RPMI8226 (cell line): Measurements from ENCODE around the gene COX4I1.
A peak's percentile ranks its signal among the peaks of the same experiment; 100 is the strongest.
"Not testable (repeated sequence)": the region's sequence is repeated elsewhere in the genome, so short reads cannot be mapped to it uniquely, and the experiment has no call there.

Experiments
- DNase-seq: peaks from one replicate; pipeline ENCODE4 v3.0.0-alpha.2; 2015

COX4I1 gene

DNA sequence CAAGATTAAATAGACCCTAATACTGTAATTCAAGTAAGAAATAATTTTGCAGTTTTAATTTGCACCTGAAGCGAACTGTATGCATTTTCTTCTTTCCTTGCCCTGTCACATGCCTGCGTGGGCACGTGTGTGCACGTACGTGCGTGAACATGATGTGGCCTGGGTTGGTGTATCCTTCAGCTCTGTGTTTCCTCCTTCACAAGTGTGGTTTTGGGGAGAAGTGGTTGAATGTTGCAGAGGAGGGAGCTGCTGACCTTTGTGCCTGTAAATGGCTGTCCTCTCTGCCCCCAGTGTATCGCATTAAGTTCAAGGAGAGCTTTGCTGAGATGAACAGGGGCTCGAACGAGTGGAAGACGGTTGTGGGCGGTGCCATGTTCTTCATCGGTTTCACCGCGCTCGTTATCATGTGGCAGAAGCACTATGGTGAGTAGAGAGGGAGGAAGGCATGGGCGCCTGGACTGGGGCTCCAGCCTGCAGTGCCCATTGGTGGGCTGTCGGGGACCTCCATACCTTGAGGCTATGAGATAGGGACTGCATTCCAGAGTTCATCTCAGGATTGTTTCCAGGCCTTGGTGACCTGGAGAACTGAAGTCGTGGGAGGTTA, 6.0 kb downstream of the COX4I1 start:
- no peak for DNase-seq

DNA sequence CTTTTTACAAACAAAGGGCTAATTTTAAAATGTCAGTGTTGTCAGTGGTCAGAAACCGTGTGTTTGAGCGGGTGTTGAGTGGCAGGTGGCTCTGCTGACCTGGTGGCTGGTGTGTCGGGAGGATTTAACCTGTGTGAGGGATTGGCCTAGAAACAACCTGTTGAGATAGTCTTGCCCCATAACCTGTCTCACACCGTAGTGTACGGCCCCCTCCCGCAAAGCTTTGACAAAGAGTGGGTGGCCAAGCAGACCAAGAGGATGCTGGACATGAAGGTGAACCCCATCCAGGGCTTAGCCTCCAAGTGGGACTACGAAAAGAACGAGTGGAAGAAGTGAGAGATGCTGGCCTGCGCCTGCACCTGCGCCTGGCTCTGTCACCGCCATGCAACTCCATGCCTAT, 7.0 kb downstream of the COX4I1 start:
- no peak for DNase-seq

DNA sequence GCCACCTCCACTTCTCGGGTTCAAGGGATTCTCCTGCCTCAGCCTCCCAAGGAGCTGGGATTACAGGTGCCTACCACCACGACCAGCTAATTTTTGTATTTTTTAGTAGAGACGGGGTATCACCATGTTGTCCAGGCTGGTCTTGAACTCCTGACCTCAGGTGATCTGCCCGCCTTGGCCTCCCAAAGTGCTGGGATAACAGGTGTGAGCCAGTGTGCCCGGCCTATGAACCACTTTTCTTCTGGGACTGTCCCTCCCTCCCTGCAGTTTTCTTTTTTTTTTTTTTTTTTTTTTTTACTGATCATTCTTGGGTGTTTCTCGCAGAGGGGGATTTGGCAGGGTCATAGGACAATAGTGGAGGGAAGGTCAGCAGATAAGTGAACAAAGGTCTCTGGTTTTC, 7.8 kb downstream of the COX4I1 start:
- DNase-seq, result not testable (repeated sequence)

DNA sequence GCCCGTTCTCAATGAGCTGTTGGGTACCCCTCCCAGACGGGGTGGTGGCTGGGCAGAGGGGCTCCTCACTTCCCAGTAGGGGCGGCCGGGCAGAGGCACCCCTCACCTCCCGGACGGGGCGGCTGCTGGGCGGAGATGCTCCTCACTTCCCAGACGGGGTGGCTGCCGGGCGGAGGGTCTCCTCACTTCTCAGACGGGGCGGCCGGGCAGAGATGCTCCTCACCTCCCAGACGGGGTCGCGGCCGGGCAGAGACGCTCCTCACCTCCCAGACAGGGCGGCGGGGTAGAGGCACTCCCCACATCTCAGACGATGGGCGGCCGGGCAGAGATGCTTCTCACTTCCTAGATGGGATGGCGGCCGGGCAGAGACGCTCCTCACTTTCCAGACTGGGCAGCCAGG, 8.6 kb downstream of the COX4I1 start:
- not testable (repeated sequence) for DNase-seq

DNA sequence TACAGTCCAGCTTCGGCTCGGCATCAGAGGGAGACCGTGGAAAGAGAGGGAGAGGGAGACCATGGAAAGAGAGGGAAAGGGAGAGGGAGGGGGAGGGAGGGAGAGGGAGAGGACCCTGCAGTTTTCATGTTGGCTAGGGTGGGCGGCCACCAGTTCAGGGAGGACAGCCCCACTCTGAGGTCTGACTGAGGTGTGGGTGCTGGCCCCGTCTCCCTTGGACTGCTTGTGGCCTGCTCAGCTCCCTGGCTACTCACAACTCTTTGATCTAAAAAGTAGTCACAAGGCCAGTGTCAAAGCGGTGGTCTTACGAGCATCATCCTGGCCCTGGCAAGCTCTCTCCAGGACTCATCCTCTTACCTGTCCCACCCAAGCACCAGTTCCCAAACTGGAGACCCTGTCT, 9.4 kb downstream of the COX4I1 start:
- no peak for DNase-seq

DNA sequence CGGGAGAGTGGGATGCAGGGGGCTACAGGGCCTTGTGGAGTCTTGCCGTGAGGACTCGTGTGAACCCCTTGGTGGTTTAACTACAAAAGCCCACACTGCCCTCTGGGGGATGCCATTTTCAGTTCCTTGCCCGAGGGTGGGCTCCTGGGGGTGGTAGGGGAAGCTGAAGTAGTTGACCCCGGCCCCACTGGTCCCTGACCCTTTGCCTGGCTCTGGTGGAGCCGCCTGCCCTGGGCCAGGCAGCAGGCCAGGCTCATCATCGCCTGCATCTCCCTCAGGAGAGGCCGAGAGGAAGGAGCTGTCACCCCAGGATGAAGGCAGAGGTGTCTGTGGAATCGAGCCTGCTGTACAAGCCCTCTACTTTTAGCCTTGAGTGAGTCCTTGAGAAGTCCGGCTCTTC, 10.2 kb downstream of the COX4I1 start:
- DNase-seq, result no peak

DNA sequence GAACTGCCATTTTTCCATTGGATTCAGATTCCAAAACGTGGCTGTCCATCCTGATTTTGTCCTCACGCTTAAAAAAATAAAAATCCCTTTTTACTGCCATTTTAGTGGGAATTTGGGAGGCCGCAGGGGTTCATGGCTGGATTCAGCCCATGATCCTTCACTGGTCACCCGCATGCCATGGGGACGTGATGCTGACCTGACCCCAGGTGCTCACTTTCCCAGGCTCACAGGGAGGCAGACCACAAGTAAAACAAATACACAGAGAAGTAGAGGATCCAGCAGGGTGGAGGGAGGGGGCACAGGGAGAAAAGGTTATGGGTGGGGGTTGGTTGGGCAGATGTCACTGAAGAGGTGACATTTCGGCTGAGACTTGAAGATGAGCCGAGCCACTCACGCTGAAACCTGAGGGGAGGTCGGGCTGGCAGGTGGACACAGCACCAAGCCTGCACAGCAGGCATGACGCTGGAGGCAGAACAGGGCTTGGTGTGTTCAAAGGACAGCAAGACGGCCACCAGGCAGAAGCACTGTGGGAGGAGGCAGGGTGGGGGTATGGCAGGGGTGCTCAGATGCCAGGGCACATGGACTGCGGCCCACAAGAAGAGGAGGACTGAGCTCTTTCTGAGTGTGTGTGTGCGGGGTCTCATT, 10.7 kb downstream of the COX4I1 start:
- no peak for DNase-seq

DNA sequence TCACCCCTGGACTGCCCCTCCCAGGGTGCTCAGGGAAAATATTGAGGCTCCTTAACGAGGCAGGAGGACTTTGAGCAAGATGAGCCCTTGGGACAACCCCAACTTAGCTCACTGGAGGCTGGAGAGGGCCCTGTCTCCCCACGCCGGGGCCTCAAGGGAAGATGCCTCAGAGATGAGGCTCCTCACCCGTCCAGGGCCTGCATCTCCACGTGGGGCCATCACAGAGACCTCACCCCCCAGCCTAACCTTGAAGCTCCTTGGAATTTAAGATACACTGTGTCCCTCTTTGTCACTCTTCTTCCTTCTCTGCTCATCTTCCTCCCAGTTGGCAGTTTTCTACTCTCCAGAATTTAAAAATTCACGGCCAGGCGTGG, 11.2 kb downstream of the COX4I1 start:
- no peak for DNase-seq

DNA sequence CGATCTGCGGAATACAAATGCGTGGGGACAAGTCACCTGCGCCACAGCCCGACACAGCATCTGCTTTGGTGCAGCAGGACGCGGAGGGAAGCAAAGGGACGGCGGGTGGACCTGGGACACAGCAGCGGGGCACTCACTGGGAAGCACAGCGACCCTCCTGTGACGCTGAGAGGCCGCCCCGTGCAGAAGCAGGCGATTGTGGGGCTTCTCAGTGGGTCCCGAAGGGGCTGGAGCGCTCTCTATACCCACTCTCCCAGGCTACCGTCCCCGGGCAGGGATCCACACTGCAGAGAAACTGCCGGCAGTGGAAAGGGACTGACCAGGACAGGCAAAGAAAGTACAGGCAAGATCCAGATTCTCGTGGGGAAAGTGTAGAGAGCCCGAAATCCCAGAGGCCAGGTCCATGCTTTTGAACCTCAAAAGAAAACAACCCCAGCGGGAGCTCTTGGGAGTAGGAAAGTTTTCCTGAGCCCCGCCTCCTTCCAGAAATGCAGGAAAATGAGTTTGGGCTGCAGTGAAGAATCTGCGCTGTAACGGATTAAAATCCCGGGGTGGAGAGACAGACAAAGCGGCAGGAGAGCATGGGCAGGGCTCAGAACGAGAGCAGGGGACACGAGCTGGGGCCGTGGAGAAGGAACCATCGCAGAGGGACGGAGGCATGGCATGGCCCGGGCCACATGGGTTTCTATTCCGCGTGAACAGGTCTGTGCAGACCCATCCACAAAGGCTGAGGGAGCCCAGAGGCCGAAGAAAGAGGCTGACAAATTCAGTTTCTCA, 12.7 kb downstream of the COX4I1 start:
- no peak for DNase-seq

DNA sequence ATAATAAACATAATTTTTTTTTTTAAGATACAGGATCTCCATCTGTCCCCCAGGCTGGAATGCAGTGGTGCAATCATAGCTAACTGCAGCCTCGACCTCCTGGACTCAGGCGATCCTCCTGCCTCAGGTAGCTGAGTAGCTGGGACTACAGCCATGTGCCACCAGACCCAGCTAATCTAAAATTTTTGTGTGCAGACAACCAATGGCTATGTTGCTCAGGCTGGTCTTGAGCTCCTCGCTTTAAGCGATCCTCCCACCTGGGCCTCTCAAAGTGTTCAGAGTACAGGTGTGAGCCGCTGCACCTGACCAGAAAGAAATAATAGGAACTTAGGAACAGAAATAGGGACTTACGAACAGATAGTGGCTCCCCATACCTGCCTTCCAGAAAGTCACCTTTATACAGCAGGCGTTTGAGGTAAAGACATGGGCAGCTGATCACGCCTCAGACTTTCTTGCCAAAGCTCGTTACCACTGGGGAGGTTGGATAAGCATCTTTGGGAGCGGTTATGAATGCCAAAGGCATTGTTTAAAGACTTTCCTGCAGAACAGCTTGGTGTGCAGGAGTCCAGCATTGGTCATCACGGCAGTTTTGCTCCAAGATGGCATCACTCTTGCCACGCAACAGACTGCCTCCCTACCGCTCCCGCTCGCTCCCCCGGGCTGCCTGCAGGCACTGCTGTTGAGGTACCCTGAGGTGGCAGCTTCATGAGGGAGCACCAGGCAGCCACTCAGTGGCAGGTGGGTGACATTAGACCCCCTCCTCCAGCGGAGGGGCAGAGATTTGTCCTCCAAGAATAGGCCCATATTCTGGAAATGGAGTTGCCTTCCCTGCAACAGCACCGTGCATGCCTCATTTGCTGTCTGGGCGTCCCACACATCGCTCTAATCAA, 13.6 kb downstream of the COX4I1 start:
- DNase-seq, result no peak

DNA sequence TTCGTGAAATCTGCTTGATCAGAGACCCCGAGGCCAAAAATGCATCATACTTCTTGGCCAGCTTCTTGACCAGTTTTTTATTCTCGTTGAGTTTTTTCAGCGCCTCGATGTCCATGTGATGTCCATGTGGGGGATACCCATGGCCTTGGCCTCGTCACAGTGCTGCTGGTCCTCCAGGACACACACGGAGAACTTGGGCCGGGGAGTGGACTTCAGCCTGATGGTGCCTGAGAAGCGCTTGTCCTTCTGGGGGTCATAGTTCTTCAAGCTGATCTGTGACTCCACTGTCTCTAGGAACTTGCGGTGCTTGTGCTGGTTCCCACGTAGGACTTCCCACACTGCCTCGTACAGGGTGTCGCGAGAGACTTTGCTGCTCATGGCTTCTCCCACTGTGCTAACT, 16.7 kb downstream of the COX4I1 start:
- no peak for DNase-seq

DNA sequence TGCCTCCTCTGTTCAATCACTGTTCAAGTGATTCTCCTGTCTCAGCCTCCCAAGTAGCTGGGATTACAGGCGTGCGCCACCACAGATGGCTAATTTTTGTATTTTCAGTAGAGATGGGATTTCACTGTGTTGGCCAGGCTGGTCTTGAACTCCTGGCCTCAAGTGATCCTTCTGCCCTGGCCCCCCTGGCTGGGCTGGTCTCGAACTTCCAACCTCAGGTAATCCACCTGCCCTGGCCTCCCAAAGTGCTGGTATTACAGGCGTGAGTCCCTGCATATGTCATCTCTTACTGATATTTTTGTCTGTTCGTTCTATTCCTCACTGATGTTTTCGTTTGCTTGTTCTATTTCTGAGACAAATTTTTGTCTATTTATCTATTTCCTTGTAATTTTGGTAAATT, 17.7 kb downstream of the COX4I1 start:
- DNase-seq, result not testable (repeated sequence)

DNA sequence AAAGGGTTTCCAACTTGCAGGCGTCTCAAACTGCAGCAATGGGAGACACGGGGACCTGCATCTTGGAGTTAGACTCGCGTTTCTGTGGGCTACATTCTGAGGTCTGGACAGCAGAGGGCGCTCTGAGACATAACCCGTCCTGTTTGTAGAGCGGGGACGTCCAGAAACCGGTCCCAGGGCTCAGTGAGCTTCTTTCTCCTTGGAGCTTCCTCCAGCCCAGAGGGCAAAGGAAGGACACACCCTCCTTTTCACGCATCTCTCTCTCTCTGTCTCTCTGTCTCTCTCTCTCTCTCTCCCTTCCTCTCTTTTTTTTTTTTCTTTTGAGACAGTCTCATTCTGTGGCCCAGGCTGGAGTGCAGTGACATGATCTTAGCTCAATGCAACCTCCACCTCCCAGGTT, 19.8 kb downstream of the COX4I1 start:
- peak; percentile 80 for DNase-seq

DNA sequence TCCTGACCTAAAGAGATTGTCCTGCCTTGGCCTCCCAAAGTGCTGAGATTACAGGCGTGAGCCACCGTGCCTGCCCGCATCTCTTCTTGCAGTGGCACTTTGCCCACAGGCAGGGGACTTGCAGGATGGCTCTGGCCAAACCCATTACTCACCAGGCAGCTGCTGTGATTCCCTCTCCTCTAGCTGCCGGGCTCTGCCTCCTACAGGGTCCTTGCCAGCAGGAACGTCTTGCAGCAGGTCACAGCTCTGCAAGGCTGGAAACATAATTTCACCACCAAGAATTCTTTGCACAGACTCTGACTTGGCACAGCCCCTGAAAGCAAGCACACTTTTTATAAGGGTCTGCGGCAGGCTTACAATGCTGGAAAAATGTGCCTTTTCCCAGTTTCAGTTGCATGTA, 20.3 kb downstream of the COX4I1 start:
- no peak for DNase-seq

DNA sequence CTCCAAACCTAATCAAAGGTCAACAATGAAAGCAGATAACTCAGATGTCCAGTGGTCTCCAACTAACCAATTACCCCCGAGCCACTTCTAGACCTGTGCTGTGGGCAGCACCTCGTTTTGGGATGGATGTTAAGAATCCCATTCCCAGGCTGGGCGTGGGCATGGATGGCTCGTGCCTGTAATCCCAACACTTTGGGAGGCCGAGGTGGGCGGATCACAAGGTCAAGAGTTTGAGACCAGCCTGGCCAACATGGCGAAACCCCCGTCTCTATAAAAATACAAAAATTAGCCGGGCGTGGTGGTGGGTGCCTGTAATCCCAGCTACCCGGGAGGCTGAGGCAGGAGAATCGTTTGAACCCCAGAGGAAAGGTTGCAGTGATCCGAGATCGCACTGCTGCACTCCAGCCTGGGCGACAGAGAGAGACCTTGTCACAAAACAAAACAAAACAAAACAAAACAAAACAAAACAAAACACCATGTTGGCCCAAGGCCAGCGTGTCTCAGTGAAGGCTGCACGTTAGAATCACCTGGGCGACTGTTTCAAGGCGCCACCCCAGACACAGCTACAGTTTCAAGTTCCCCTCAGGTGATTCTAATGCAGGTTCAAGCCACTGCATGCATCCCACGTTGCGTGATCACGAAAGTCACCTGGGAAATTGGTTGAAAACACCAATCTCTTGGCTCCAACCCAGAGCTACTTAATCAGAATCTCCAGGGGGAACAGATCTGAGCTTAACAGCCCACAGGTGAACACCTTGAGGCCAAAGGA, 21.3 kb downstream of the COX4I1 start:
- peak; percentile 40 for DNase-seq

DNA sequence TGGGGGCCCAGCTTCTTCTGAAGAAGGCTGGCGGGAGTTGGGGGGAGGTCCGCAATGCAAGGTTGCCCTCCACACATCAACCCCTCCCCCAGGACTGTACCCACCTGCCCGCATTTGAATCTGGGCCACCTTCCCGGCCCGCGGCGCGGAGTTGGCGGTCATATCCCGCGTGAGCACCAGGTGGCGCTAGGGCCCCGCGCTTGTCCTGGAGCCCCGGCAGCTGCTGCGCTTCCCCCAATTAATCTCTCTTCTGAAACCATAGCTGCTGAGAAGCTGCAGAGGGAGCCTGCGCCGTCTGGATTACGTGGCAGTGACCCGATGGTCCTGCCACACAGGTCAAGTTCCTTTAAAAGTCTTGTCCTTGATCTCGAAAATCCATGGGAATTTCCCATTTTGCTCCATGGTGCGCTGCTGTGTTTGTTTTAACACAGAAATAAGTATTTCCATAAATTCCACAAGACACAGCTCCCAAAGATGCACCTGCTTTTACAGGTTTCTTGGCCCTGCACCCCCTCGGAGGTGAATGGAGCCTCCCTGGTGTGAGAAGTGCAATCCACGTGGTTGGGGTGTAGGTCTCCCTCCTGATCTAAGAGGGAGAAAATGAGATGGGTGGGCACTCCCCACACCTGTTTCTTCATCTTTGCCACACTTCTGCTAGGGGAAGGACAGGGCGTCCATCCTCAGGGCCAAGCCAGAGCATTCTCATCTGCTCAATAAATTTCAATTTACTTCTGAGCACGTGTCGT, 22.1 kb downstream of the COX4I1 start:
- DNase-seq, result peak; percentile 78

DNA sequence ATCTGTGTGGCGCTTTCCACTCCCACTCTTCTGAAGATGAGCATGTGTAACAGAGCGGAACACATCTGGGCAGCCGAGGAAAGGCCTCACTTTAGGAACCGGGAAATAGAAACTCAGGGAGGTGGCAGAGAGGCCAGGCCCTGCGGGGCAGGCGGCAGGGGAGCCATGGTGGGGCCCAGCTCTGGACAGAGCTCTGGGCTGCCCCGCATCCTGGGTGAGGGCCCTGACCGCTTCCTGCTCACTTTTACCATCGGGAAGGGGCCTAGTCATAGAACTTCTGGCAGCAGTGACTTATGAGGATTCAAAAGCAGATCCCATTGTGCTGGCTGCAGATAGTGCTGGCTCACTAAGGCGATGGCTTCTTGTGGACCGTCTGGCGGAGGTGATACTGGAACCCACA, 22.6 kb downstream of the COX4I1 start:
- DNase-seq, result no peak

DNA sequence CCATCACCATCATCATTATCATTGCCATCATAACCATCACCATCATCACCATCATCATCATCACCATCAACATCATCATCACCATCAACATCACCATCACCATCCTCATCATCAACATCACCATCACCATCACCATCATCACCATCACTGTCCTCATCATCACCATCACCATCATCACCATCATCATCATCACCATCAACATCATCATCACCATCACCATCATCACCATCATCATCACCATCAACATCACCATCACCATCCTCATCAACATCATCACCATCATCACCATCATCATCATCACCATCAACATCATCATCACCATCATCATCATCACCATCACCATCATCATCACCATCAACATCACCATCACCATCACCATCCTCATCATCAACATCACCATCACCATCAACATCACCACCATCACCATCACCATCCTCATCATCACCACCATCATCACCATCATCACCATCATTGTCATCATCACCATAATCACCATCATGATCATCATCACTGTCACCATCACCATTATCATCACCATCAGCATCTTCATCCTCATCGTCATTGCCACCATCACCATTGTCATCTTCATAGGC, 23.9 kb downstream of the COX4I1 start:
- no peak for DNase-seq

DNA sequence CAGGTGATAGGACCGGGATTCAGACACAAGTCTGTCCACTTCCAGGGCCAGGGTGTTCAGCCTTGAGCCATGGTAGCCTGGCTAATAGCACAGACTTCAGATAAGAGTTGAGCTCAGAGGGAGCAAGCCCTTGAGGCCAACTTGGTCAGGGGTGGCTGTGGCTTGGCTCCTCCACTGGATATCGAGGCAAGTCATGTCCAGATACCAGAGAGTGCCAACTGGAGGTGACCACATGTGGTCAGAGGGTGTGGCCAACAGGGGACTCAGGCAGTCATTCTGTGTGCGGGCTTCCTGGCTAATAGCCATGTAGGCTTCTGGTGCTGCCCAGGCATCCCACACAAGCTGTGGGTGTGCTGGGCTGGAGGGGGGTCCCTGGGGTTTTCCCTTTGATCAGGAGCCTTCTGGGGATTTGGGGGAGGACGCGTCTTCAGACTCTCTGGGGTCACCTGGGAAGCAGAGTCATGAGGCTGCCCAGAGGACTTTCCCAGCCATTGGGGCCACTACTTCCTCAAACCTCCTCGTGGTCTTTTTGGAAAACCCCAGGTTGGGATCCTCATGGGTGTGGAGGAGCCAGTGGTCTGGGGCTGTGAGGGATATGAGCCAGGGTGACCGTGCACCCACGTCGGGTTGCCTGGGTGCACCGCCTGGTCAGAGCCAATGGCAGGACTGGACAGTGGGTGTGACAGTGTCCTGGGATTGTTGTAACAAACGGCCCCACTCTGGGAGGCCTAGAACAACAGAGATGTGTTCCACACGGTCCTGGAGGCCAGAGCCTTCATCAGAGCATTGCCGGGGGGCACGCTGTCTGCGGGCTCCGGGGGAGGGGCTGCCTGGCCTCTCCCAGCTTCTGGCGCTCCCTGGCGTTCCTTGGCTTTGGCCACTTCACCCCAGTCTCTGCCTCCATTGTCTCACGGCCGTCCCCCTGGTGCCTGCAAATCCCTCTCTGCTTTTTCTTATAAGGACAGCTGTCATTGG, 25.0 kb downstream of the COX4I1 start:
- no peak for DNase-seq

DNA sequence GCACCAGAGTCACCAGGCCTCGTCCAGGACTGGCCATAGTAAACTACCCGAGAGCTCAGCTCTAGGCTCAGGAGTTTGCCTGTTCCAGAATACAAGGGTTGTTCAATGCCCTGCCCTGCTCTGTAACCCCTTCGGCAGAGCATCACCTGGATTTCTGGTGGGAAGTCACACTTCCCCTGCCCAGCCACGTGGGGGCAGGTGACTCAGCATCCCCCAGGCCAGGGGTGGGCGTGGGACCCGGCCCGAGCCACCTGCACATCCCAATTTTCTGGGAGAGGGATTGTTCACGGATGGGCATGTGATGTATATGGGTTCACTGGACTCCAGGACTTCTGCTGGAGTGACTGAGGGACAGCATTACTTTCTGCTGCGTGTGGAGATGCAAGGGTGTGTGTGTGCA, 25.8 kb downstream of the COX4I1 start:
- DNase-seq, result no peak
